D721Med (cell line): Measurements from ENCODE around the gene ATP8B3.

ENCODE experiments used
- DNase-seq: peaks from one replicate; pipeline ENCODE4 v3.0.0; 2011; ENCODE audit warnings: low spot score; ENCODE audit not compliant: insufficient read length
- FAIRE-seq: peaks from 2 replicates; lab custom pipeline; 2011; peaks lifted over from hg19 to GRCh38; lab: Jason Lieb, UNC
- TF ChIP-seq, protein P1 (sequence below): IDR thresholded peaks from 2 replicates; pipeline ENCODE4 v1.5.1; 2012; ENCODE audit warnings: mild to moderate bottlenecking, control low read depth; ENCODE audit not compliant: insufficient read depth; ENCODE audit errors: missing control alignments

ATP8B3 gene

DNA sequence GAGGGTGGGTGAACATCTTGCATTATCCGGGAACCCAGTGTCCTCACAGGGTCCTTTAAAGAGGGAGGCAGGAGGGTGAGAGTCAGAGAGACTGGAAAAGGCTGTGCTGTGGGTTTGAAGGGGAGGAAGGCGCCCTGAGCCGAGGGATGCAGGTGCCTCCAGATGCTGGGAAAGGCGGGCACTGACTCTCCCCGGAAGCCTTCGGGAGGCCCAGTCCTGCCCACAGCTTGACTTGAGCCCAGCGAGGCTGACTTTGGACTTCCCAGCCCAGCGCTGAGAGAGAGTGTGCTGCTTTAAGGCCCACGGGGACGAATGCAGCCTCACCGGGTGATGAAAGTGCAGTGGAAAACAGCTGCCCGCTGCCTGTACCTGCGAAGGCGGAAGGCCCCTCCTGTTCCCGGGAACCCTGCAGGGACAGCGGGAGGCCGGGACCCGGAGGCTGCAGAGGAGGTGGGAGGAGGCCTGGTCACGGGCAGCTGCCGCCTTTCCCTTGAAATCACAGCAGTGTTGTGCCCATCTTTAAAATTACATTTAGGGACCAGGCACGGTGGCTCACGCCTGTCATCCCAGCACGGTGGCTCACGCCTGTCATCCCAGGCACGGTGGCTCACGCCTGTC, 20.1 kb upstream of the ATP8B3 start:
- DNase-seq (no peak), FAIRE-seq (no peak)
- TF ChIP-seq, protein P1, sequence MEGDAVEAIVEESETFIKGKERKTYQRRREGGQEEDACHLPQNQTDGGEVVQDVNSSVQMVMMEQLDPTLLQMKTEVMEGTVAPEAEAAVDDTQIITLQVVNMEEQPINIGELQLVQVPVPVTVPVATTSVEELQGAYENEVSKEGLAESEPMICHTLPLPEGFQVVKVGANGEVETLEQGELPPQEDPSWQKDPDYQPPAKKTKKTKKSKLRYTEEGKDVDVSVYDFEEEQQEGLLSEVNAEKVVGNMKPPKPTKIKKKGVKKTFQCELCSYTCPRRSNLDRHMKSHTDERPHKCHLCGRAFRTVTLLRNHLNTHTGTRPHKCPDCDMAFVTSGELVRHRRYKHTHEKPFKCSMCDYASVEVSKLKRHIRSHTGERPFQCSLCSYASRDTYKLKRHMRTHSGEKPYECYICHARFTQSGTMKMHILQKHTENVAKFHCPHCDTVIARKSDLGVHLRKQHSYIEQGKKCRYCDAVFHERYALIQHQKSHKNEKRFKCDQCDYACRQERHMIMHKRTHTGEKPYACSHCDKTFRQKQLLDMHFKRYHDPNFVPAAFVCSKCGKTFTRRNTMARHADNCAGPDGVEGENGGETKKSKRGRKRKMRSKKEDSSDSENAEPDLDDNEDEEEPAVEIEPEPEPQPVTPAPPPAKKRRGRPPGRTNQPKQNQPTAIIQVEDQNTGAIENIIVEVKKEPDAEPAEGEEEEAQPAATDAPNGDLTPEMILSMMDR, result no peak

DNA sequence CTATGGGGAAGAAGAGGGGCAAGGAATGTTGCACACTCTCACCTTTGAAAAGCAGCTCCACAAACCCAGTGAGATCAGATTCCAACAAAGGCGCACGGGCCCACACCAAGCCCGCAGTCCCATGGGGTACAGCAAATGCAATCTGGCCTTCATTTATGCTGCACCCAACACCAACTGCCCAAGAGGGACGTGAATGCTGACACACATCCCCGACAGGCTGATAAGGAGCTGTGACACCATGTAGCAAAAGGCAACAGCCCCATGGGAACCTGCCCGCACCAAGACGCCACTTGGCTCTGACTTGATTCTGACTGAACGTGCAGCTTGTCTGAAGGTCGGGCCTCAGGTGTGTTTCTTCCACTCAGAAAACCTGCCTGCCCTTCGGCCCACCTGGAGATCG, 18.9 kb upstream of the ATP8B3 start:
- TF ChIP-seq, protein P1, result no peak
- DNase-seq (no peak), FAIRE-seq (no peak)

DNA sequence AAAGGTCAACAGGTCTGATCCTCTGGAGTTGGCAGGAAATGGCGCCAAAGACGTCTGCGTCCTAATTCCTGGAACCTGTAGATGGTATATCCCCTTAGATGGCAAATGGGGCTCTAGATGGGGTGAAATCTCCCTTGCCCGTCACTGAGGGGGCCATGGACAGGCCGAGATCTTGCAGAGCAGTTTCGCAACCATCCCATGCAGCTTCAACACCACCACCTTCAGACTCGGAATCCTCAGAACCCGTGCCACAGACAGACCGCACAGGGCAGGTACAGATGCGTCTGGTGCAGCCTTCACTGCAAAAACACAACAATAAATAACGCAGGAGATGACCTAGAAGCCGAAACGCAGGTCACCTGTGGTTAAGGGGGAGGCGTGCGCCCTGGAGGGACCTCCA, 18.5 kb upstream of the ATP8B3 start:
- TF ChIP-seq, protein P1, result no peak
- no peak for FAIRE-seq
- DNase-seq, result no peak

DNA sequence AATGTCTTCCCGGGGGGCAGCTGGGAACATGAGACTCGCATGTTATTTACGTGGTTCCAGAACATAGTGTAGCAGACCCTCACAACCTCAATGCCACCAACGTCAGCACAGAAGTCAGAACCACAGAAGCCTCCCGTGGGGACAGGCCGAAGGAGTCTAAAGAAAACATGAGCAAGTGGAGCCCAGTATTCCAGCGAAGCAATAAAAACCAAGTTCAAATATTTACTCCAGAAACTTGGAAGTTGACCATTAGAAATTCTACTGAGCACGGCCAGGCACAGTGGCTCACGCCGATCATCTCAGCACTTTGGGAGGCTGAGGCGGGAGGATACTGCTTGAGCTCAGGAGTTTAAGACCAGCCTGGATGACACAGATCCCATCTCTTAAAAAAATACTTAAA, 17.9 kb upstream of the ATP8B3 start:
- DNase-seq (no peak), FAIRE-seq (no peak)
- TF ChIP-seq, protein P1, result no peak

DNA sequence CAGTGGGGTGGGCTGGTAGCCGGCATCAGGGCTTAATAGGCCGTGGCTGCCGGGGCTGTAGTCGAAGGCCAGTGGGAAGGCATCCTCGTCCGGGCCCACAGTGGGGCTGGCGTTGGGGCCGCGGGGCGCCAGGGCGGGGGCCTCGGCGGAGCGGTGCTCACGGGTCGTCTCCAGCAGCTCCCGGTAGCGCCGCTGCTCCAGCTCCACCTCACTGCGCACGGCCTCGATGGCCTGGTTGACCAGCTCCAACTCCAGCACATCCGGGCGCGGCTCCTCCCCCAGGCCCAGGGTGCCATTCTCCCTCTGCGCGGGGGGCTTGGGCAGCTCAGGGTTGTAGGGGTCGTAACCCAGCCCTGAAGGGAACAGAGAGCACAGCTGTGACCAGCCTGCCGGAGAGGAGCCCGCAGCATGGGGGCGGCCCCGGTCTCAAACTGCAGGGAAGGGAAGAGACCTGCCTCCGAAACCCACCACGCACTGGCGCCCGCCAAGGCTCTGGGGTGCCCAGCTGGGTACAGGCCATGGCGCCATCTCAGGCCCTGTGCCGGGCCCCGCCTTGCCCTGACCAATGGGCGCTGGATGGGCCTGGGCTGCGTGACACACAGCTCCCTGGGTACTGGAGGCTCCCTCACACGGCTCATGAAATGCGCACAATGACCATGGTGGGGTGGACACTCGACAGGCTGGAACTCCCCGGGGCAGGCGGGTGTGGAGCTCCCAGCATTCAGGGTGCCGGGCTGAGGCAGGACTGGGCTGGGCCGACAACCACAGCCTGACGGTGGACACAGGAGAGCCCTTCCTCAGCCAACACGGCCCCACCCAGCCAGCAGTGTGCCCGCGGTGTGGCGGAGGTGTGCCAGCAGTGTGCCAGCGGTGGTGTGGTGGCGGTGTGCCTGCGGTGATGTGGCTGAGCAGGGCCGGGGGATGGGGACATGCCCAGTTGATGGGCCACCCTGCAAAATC, 16.5 kb upstream of the ATP8B3 start:
- DNase-seq (no peak), FAIRE-seq (no peak)
- TF ChIP-seq, protein P1, result no peak

DNA sequence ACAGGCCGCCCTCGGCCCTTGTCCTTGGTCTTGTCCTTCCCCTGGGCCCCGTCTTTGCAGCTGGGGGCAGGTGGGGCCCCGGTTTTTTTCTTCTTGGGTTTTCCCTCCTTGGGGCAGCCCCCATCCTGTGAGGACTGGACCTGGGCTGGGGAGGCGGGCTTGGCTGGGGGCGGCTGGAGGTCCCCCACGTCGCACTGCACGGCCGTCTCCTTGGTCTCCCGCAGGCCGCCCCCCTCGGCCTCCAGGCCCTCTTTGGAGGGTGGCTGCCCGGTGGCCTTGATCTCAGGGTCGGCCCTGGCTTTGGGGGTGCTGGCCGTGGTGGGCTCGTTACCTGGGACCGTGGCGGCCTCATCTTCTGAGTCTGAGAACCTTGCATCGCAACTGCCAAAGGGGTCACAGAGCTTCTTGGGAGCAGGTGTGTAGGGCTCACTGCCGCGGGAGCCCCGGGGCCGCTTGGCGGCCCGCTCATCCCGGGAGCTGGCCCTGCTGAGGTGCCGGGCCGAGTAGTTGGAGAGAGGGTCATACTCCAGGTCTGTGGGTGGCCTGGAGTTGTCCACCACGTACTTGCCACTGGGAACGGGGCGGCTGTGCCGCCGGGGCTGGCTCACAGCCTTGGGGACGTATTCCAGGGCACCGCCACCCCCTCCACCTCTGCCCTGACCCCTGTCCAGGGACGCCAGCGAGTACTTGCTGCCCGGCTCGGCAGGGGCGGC, 15.6 kb upstream of the ATP8B3 start:
- no peak for FAIRE-seq

More for the DNA sequence above, 15.6 kb upstream of the ATP8B3 start:
- DNase-seq, result no peak
- TF ChIP-seq, protein P1, result no peak
